HG02623 (cell line): Measurements from ENCODE around the gene PRAMEF26.
"Not testable (repeated sequence)": the region's sequence is repeated elsewhere in the genome, so short reads cannot be mapped to it uniquely, and the experiment has no call there.

Source experiments
- ATAC-seq: cut with Tn5 transposase; IDR thresholded peaks from one replicate; pipeline ENCODE4 v1.9.1; 2021; ENCODE audit warnings: moderate library complexity; ENCODE audit not compliant: unreplicated experiment

PRAMEF26 gene

GRCh38 chr1:13155909-13156308 is at the start of gene PRAMEF26:
Gene PRAMEF26 (minus strand): TSS chr1:13156009. CDS start chr1:13153095, 2,914 bp downstream.
- not testable (repeated sequence) for ATAC-seq

- not testable (repeated sequence) for ATAC-seq
Measured at GRCh38 chr1:13201309-13201708, 45.5 kb upstream of the PRAMEF26 start, which contains the start of gene PRAMEF13. Gene PRAMEF13 (minus strand): TSS chr1:13201409. CDS start chr1:13199589, 1,820 bp downstream.

DNA sequence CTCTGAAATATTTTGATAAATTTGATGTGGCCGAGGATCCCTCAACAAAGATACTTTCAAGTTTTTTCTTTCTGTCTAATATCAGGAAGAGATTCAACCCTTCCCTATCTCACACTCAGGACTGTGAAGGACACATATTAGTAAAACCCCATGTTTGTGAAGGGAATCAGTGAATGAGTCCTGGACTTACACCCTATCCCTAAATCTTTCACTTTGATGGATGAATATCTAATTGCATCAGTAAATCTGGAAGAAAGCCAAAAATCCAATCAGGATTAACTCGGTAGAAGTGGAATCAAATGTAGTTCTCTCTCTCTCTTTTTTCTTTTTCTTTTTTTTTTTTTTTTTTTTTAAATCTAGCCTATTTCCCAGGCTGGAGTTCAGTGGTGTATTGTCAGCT is 15.7 kb upstream of the PRAMEF26 start, which contains the start of gene PRAMEF9:
TSS of gene PRAMEF9 (plus strand) at position 301 of the 400 bp plus-strand sequence. CDS start 3,433 bp downstream, outside the sequence.
- ATAC-seq: not testable (repeated sequence)

DNA sequence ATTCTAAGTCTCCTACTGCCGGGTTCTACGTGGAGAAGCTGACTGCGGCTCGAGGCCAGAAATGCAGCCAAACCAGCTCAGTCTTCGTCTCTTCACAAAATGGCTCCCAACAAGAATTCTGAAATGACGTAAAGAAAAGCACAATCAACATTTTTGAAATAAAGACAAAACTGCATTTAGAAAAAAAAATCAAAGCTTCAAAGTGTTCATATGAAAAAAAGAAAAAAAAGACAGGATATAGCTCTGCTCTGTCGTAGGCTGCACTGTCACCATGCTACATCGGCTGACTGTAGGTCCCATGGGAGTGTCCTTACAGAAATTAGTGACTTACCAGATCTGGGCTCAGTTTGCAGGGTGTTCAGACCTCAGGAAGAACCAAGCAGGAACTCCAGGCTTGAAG is 9.7 kb upstream of the PRAMEF26 start, which contains the start of gene HNRNPCL4:
TSS of gene HNRNPCL4 (minus strand) at position 101 of the 400 bp plus-strand sequence. CDS start 164 bp downstream, outside the sequence.
- ATAC-seq: not testable (repeated sequence)

- not testable (repeated sequence) for ATAC-seq
Measured at GRCh38 chr1:13116754-13117153, 39.1 kb downstream of the PRAMEF26 start, which contains the start of gene HNRNPCL2. Gene HNRNPCL2 (minus strand): TSS chr1:13116854. CDS start chr1:13116400, 454 bp downstream.
